Measurements from ENCODE around the gene THEMIS.

GRCh38 chr6:127786109-127786508 is 114.7 kb downstream of the THEMIS start:
- no peak for TF ChIP-seq POLR2AphosphoS5 (IDR thresholded peaks at IDR 0.05; ENCODE audit: borderline replicate concordance, low read depth, low read length)
- TF ChIP-seq EZH2 (IDR thresholded peaks at IDR 0.05) = no peak
